ENCODE results near the gene TMEM114. TPM values are rescaled to one million over a fixed set of nuclear protein-coding genes. Genes with fewer than 3 reads are reported as not detected.

Gene TMEM114
- polyA plus RNA-seq, 2 of the 4 experiments (the other 2 are of a cell fraction) = not detected

DNA sequence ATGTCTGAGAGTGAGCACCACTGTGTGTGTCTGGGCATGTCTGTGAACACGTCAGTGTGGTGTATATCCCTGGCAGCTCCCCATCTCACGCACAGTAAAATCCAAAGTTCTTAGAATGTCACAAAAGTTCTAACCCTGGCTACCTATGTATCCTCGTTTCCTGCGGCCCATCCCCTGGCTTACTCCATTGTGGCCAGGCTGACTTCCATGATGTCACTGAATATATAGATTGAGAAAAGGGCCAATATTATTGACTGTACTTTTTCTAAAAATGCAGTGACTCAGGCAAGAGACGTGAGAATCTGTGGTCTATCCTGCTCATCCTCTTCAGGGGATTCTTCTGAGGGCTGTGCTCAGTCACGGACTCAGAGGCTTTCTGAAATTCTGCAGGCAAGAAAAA lies 30.2 kb upstream of the TMEM114 start:
- H3K4me3 ChIP-seq = no peak overlapping the region
- WGBS (ENCODE audit: missing lambda C conversion rate) = 63% methylated on average over 6 of the region's 6 CpGs
- peaks cover 15% of the 10 kb centered on the region for H3K4me1 ChIP-seq
- ChIA-PET CTCF (interaction anchor here (0.6 kb wide), 1 partner anchor 206 kb away, joined by 4 read pairs; no protein-coding TSS in a partner anchor), POLR2A (interaction anchor here (2.1 kb wide), 1 partner anchor 14 kb away, joined by 6 read pairs; no protein-coding TSS in a partner anchor)
- FAIRE-seq (no peak), ATAC-seq (no peak), DNase-seq (ENCODE audit: low read depth in 1 of 2, low spot score in 1 of 2) (no peak)
- no peak for TF ChIP-seq HEYL (CRISPR knock-in tag; IDR thresholded peaks at IDR 0.05)
- H3K9me3 ChIP-seq = no peaks in the 10 kb centered on the region
- H3K27ac ChIP-seq = no peak overlapping the region
- no peak overlapping the region for H3K4me2 ChIP-seq

DNA sequence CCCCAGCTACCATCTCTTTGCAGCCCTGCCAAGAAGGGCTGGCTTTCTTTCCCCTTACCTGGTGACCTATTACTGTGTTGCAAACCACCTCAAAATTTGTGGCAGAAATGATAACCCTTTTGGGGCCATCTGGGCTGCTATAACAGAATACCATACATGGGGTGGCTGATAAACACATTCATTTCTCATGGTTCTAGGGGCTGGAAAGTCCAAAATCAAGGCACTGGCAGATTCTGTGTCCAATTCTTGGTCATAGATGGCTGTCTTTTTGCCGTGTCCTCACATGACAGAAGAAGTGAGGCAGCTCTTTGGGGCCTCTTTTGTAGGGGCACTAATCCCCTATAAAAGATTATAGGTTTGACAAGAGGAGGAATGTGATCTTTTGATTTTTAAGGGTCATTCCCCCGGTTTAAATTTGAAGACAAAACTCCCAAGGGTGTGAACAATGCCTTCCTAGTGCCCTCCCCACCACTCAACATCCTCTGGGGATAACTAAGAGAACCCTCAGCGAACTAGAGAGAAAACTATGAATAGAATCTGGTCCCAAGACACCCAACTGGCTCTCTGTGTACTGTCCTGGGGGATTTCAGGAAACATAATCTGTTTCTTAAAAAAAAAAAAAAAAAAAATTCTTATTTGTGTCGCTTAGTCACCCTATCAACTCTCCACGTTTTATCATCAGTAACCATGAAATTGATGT lies 29.5 kb upstream of the TMEM114 start:
- H3K4me2 ChIP-seq = no peak overlapping the region
- 42% methylated on average over 5 of the region's 5 CpGs for WGBS (ENCODE audit: missing lambda C conversion rate)
- no peak for DNase-seq (ENCODE audit: low read depth in 1 of 2, low spot score in 1 of 2)
- ChIA-PET CTCF (interaction anchor here (0.6 to 4.2 kb wide), 3 partner anchors 23 to 206 kb away, joined by 3 to 16 read pairs (median 4); no protein-coding TSS in a partner anchor), POLR2A (no interaction called here)
- TF ChIP-seq PHF8 (IDR thresholded peaks at IDR 0.05; ENCODE audit: borderline replicate concordance, low read depth) (no peak), TP53 (CRISPR knock-in tag; IDR thresholded peaks at IDR 0.05) (no peak), NFE2L2 (conservative IDR thresholded peaks at IDR 0.05; ENCODE audit: low read length) (no peak)
- no peak overlapping the region for H3K4me3 ChIP-seq
- no peak for FAIRE-seq
- H3K9me3 ChIP-seq = no peaks in the 10 kb centered on the region
- no peak overlapping the region for H3K27ac ChIP-seq
- no peak for ATAC-seq
- peaks cover 15% of the 10 kb centered on the region for H3K4me1 ChIP-seq

- no peaks in the 10 kb centered on the region for H3K9me3 ChIP-seq
- ATAC-seq (no peak), FAIRE-seq (no peak), DNase-seq (ENCODE audit: low read depth in 1 of 2, low spot score in 1 of 2) (no peak)
- no peak overlapping the region for H3K4me2 ChIP-seq
- 27% methylated on average over 9 of the region's 9 CpGs for WGBS (ENCODE audit: missing lambda C conversion rate)
- no peak overlapping the region for H3K4me3 ChIP-seq
- H3K27ac ChIP-seq = no peak overlapping the region
- CTCF ChIA-PET = interaction anchor here (1.0 to 2.1 kb wide), 2 partner anchors 47 kb away, joined by 4 to 7 read pairs; no protein-coding TSS in a partner anchor
- POLR2A ChIA-PET = no interaction called here
- TF ChIP-seq FOSB (CRISPR knock-in tag; IDR thresholded peaks at IDR 0.05) = no peak
- no peak for TF ChIP-seq GATA3 (IDR thresholded peaks at IDR 0.05; ENCODE audit: borderline replicate concordance)
- no peak for TF ChIP-seq RAD21 (conservative IDR thresholded peaks at IDR 0.05 in 1 of 2, IDR thresholded peaks at IDR 0.05 in 1 of 2)
- TF ChIP-seq RFX5 (IDR thresholded peaks at IDR 0.05) = no peak
- no peak for TF ChIP-seq POLR2A (IDR thresholded peaks at IDR 0.05; ENCODE audit: low read length)
- TF ChIP-seq, protein P1, sequence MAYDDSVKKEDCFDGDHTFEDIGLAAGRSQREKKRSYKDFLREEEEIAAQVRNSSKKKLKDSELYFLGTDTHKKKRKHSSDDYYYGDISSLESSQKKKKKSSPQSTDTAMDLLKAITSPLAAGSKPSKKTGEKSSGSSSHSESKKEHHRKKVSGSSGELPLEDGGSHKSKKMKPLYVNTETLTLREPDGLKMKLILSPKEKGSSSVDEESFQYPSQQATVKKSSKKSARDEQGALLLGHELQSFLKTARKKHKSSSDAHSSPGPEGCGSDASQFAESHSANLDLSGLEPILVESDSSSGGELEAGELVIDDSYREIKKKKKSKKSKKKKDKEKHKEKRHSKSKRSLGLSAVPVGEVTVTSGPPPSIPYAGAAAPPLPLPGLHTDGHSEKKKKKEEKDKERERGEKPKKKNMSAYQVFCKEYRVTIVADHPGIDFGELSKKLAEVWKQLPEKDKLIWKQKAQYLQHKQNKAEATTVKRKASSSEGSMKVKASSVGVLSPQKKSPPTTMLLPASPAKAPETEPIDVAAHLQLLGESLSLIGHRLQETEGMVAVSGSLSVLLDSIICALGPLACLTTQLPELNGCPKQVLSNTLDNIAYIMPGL (CRISPR knock-in tag; IDR thresholded peaks at IDR 0.05; ENCODE audit: borderline replicate concordance) = no peak
- TF ChIP-seq HOXA7 (CRISPR knock-in tag; IDR thresholded peaks at IDR 0.05) = no peak
- TF ChIP-seq HOXB13 (CRISPR knock-in tag; IDR thresholded peaks at IDR 0.05; ENCODE audit: low read depth) = no peak
- TF ChIP-seq REST (IDR thresholded peaks at IDR 0.05) = no peak
- no peak for TF ChIP-seq NPAS2 (CRISPR knock-in tag; IDR thresholded peaks at IDR 0.05; ENCODE audit: borderline replicate concordance)
- no peak for TF ChIP-seq KDM5A (IDR thresholded peaks at IDR 0.05)
- TF ChIP-seq, protein P2, sequence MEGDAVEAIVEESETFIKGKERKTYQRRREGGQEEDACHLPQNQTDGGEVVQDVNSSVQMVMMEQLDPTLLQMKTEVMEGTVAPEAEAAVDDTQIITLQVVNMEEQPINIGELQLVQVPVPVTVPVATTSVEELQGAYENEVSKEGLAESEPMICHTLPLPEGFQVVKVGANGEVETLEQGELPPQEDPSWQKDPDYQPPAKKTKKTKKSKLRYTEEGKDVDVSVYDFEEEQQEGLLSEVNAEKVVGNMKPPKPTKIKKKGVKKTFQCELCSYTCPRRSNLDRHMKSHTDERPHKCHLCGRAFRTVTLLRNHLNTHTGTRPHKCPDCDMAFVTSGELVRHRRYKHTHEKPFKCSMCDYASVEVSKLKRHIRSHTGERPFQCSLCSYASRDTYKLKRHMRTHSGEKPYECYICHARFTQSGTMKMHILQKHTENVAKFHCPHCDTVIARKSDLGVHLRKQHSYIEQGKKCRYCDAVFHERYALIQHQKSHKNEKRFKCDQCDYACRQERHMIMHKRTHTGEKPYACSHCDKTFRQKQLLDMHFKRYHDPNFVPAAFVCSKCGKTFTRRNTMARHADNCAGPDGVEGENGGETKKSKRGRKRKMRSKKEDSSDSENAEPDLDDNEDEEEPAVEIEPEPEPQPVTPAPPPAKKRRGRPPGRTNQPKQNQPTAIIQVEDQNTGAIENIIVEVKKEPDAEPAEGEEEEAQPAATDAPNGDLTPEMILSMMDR (IDR thresholded peaks at IDR 0.05) = no peak
- TF ChIP-seq BHLHE40 (IDR thresholded peaks at IDR 0.05; ENCODE audit: low read depth, low read length) = no peak
- no peak for TF ChIP-seq HEYL (CRISPR knock-in tag; IDR thresholded peaks at IDR 0.05)
- TF ChIP-seq NR3C1 (IDR thresholded peaks at IDR 0.05) = no peak
- TF ChIP-seq CHD2 (IDR thresholded peaks at IDR 0.05; ENCODE audit: low read length, partially characterized antibody) = no peak
- no peak for TF ChIP-seq E2F6 (IDR thresholded peaks at IDR 0.05; ENCODE audit: borderline replicate concordance, low read depth)
- no peak for TF ChIP-seq TP53 (CRISPR knock-in tag; IDR thresholded peaks at IDR 0.05)
- no peak for TF ChIP-seq ZNF302 (CRISPR knock-in tag; IDR thresholded peaks at IDR 0.05)
- TF ChIP-seq BCL3 (IDR thresholded peaks at IDR 0.05) = no peak
- H3K4me1 ChIP-seq = no peaks in the 10 kb centered on the region
Observed at GRCh38 chr16:8614435-8615029, 24.2 kb upstream of the TMEM114 start.

Measured in A549 (cell line).